Osteoblast (primary cell): Measurements from ENCODE around the gene TPRG1. TPM values are rescaled to one million over a fixed set of nuclear protein-coding genes. Genes with fewer than 3 reads are reported as not detected.
A peak's percentile ranks its signal among the peaks of the same experiment; 100 is the strongest.

Source experiments
- DNase-seq: peaks from one replicate; pipeline ENCODE4 v3.0.0; 2011; ENCODE audit warnings: low spot score, mixed read lengths; ENCODE audit not compliant: insufficient read length; ENCODE audit errors: missing footprints
- H2AFZ ChIP-seq: 2 replicates; pipeline ENCODE4 v1.6.0; 2011; ENCODE audit warnings: mild to moderate bottlenecking, low read length
- H3K27ac ChIP-seq: 2 replicates; pipeline ENCODE4 v1.5.1; 2011; ENCODE audit warnings: mild to moderate bottlenecking, low read depth, low read length, moderate library complexity
- H3K27me3 ChIP-seq: 2 replicates; pipeline ENCODE4 v1.6.0; 2012; ENCODE audit warnings: mild to moderate bottlenecking, control low read depth, inconsistent platforms, low read length, moderate library complexity; ENCODE audit not compliant: insufficient read depth
- H3K36me3 ChIP-seq: 2 replicates; pipeline ENCODE4 v1.5.1; 2011; ENCODE audit warnings: mild to moderate bottlenecking, low read length, control low read depth, moderate library complexity; ENCODE audit not compliant: insufficient read depth
- H3K4me1 ChIP-seq: 2 replicates; pipeline ENCODE4 v1.5.1; 2011; ENCODE audit warnings: mild to moderate bottlenecking, low read length, control low read depth, moderate library complexity; ENCODE audit not compliant: insufficient read depth
- H3K4me2 ChIP-seq: 2 replicates; pipeline ENCODE4 v1.6.0; 2011; ENCODE audit warnings: mild to moderate bottlenecking, low read length; ENCODE audit not compliant: insufficient read depth
- H3K4me3 ChIP-seq: fragments of 200-600 bp; sonication (generic); 3 replicates; pipeline ENCODE4 v1.5.1; 2012; ENCODE audit warnings: mild to moderate bottlenecking, low read length, inconsistent platforms; ENCODE audit not compliant: insufficient read depth
- H3K79me2 ChIP-seq: 2 replicates; pipeline ENCODE4 v1.6.0; 2012; ENCODE audit warnings: mild to moderate bottlenecking, low read length, control low read depth, inconsistent platforms; ENCODE audit not compliant: insufficient read depth
- H3K9me3 ChIP-seq: 2 replicates; pipeline ENCODE4 v1.5.1; 2011; ENCODE audit warnings: low read depth, low read length, control low read depth
- H4K20me1 ChIP-seq: 2 replicates; pipeline ENCODE4 v1.6.0; 2012; ENCODE audit warnings: mild to moderate bottlenecking, low read length, control low read depth; ENCODE audit not compliant: insufficient read depth
- total RNA-seq: library from RNA; depleted of rRNA; stranded (reverse); fragments of >200 nt; gene quantifications from 2 replicates; pipeline ENCODE4 v1.2.3, GENCODE V29; 2012
- TF ChIP-seq, protein P1 (sequence below): IDR thresholded peaks from 2 replicates; pipeline ENCODE4 v1.5.1; 2011; ENCODE audit warnings: mild to moderate bottlenecking, low read depth, low read length, moderate library complexity; ENCODE audit errors: extremely low read depth

The TPRG1 gene
- total RNA-seq, 1 donor: 6.5 TPM

DNA sequence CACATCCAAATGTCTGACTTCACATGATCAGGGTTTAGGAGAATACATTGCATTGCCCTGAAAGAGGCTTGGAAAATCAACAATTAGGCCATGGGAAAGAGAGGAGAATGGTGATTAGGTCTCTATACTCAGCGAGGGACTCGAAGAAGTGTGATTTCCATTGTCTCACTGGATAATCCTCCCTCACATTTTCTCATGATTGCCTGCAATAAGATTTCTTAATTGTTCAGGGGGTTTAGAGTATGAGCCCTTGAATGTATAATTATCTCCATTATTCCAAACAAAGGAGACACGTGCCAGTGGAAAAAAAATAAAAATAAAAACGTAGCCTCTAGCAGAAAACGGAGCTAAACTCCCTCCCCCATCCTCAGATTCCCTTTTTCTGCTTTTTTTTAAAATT lies 173.2 kb downstream of the TPRG1 start:
- peaks cover under 1% of the 10 kb centered on the region for H3K4me1 ChIP-seq
- H3K27ac ChIP-seq: no peak overlapping the region
- no peak for DNase-seq
- no peaks in the 10 kb centered on the region for H3K9me3 ChIP-seq
- H2AFZ ChIP-seq: no peak overlapping the region
- H3K4me3 ChIP-seq: no peak overlapping the region
- no peaks in the 10 kb centered on the region for H3K36me3 ChIP-seq
- TF ChIP-seq, protein P1, sequence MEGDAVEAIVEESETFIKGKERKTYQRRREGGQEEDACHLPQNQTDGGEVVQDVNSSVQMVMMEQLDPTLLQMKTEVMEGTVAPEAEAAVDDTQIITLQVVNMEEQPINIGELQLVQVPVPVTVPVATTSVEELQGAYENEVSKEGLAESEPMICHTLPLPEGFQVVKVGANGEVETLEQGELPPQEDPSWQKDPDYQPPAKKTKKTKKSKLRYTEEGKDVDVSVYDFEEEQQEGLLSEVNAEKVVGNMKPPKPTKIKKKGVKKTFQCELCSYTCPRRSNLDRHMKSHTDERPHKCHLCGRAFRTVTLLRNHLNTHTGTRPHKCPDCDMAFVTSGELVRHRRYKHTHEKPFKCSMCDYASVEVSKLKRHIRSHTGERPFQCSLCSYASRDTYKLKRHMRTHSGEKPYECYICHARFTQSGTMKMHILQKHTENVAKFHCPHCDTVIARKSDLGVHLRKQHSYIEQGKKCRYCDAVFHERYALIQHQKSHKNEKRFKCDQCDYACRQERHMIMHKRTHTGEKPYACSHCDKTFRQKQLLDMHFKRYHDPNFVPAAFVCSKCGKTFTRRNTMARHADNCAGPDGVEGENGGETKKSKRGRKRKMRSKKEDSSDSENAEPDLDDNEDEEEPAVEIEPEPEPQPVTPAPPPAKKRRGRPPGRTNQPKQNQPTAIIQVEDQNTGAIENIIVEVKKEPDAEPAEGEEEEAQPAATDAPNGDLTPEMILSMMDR: no peak
- H3K4me2 ChIP-seq: no peak overlapping the region
- no peaks in the 10 kb centered on the region for H4K20me1 ChIP-seq
- no peaks in the 10 kb centered on the region for H3K79me2 ChIP-seq
- no peaks in the 10 kb centered on the region for H3K27me3 ChIP-seq

DNA sequence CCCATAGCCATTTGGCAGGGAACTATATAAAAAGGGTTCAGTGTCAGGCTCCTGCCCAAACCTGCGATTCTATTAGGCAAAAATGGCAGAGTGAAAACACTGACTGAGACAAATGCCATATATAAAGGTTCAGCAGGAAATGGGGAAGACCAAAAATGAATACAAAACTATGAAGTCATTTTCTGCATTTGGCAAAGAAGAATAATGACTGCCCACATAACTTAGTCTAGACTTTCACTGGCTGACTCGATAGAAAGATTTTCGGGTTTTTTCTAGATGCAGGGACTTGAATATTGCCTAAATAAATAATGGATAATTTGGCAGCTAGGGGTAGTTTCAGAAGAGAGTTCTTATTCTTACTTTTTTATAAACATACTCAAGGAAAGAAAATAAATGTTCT lies 178.0 kb downstream of the TPRG1 start:
- Histone ChIP-seq H3K27me3 (no peaks in the 10 kb centered on the region), H3K4me3 (no peak overlapping the region), H3K9me3 (no peaks in the 10 kb centered on the region), H2AFZ (peak overlapping the region; percentile 73), H3K36me3 (no peaks in the 10 kb centered on the region), H3K27ac (no peak overlapping the region), H3K4me2 (peak overlapping the region; percentile 41), H4K20me1 (no peaks in the 10 kb centered on the region), H3K79me2 (no peaks in the 10 kb centered on the region), H3K4me1 (peaks cover 4% of the 10 kb centered on the region)
- peak; percentile 32 for DNase-seq
- TF ChIP-seq, protein P1: no peak

DNA sequence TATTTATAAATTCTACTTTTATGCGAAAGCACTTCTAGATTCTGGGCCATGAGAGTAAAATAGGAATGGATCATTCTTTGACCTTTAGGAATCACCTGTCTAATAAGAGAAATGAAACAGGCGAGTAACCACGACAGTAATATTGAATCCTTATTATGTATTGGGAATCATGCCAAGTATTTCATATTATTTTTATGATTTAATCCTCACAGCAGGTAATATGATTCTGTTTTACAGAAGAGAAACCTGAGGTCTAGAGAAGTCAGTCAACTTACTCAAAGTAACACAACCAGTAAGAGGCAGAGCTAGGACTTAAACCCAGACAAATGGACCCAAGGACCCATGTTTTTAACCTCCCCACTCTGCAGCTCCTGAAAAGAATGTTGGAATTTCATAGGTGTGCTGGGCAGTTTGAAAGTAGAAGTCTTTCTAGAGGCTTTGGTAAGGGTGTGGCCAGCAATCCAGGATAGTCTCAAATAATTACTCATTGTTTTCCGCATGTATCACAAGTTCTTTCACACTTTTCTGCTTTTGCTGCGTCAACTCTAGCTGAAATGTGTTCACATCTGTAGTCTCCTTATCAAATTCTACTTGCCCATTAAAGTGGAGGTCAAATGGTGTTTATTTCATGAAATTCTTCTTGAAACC lies 181.7 kb downstream of the TPRG1 start:
- no peak for DNase-seq
- TF ChIP-seq, protein P1: no peak
- no peaks in the 10 kb centered on the region for H3K36me3 ChIP-seq
- H3K4me2 ChIP-seq: no peak overlapping the region
- no peak overlapping the region for H2AFZ ChIP-seq
- H3K4me1 ChIP-seq: peaks cover 18% of the 10 kb centered on the region
- H3K79me2 ChIP-seq: no peaks in the 10 kb centered on the region
- no peaks in the 10 kb centered on the region for H4K20me1 ChIP-seq
- H3K4me3 ChIP-seq: no peak overlapping the region
- H3K27me3 ChIP-seq: no peaks in the 10 kb centered on the region
- H3K27ac ChIP-seq: no peak overlapping the region
- H3K9me3 ChIP-seq: no peaks in the 10 kb centered on the region

DNA sequence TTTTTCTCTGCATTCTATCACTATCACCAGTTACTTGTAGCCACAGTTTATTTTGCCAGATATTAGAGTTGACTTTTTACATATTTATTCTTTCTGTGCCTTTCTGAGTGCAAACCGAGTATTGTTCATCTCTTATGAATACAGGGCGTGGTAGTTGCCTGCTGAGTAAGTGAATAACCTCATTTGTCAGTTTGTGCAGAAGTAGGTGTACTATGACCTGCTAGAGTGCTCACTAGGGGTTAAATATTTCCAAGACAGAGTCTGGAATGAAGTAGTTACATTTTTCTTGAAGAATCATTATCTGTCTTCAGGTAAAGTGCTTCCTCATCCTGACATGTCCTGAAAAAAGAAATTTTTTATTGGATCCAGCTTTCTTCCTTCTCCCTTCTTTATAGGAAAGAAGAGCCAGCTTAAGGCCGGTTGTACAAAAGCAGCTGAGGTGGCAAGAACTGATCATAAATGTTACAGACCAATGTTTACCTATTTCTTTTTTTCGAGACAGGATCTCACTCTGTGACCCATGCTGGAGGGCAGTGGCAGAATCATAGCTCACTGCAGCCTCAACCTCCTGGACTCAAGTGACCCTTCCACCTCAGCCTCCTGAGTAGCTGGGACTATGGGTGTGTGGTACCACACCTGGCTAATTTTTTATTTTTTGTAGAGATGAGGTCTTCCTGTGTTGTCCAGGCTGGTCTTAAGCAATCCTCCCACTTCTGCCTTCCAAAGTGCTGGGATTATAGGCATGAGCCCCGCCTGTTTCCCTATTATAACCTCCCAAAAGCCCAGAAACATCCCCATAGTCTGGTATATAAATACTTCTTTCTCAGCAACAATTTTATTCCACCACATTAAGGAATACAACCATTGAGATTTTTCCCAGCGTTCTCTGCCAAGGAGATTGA lies 182.5 kb downstream of the TPRG1 start:
- H4K20me1 ChIP-seq: no peaks in the 10 kb centered on the region
- H3K36me3 ChIP-seq: no peaks in the 10 kb centered on the region
- H3K4me3 ChIP-seq: no peak overlapping the region
- no peaks in the 10 kb centered on the region for H3K9me3 ChIP-seq
- peaks cover 18% of the 10 kb centered on the region for H3K4me1 ChIP-seq
- H3K27ac ChIP-seq: no peak overlapping the region
- H3K4me2 ChIP-seq: no peak overlapping the region
- no peaks in the 10 kb centered on the region for H3K79me2 ChIP-seq
- no peak overlapping the region for H2AFZ ChIP-seq
- TF ChIP-seq, protein P1: no peak
- H3K27me3 ChIP-seq: no peaks in the 10 kb centered on the region
- no peak for DNase-seq
